Measurements from ENCODE around the gene CAMK2B. TPM values are rescaled to one million over a fixed set of nuclear protein-coding genes. Genes with fewer than 3 reads are reported as not detected.

The CAMK2B gene
- total RNA-seq, 5 donors from 2014 or later (not counting 1 experiment from before 2014, with no cell fraction given) = 0.35 TPM; not detected in 4

DNA sequence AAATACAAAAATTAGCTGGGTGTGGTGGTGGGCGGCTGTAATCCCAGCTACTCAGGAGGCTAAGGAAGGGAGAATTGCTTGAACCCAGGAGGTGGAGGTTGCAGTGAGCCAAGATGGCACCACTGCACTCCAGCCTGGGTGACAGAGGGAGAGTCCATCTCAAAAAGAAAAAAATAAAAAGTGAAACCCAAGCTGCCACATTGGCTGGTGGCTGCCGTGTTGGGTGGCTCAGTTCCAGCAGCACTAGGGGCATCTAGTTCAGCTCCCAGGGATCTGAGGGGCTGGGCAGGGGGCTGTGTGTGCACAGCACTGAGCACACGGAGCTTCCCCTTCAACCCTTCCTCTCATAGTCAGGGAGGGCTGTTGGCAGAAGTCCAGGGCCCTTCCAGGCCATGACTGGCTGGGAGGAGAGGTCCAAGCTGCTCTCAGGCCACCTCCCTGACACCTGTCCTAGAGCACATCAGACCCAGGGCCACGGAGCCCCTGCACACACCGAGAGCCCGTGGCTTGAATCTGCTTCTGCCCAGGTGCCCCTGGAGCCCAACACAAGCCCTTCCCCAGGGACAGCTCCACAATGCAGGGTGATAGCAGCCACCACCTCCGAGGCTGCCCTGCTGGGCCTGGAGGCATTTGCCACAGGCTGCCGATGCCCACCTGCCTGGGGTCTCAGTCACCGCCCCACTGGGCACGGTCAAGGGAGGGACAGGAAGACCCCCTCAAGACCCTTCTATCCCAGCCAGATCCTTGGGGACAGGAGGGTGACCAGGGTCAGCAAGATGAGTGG is 77.3 kb downstream of the CAMK2B start:
- no peaks in the 10 kb centered on the region for H3K4me1 Mint-ChIP-seq
- DNase-seq = no peak
- H3K27ac Mint-ChIP-seq = no peak overlapping the region
- H3K4me3 Mint-ChIP-seq = no peak overlapping the region
- CTCF ChIA-PET = no interaction called here
- no peaks in the 10 kb centered on the region for H3K9me3 Mint-ChIP-seq
- POLR2A ChIA-PET = no interaction called here
- H3K27me3 Mint-ChIP-seq = no peaks in the 10 kb centered on the region
- 88% methylated on average over 6 of the region's 10 CpGs for WGBS (ENCODE audit: insufficient coverage)
- H3K36me3 ChIP-seq (ENCODE audit: control insufficient read depth in 2 of 2, extremely low read depth in 1 of 2, insufficient read depth in 1 of 2, low read length in 1 of 2) = no peaks in the 10 kb centered on the region
- no peaks in the 10 kb centered on the region for H3K27me3 ChIP-seq (replicated peaks in 1 of 2; ENCODE audit: control insufficient read depth in 2 of 2, extremely low read depth in 1 of 2, insufficient read depth in 2 of 2, low read length in 1 of 2)
- H3K4me1 ChIP-seq (ENCODE audit: control insufficient read depth in 1 of 2, extremely low read depth in 1 of 2, insufficient read depth in 2 of 2, low read length in 2 of 2) = no peaks in the 10 kb centered on the region
- ATAC-seq (replicated peaks in 1 of 4) = no peak
- H3K4me3 ChIP-seq (ENCODE audit: control insufficient read depth in 1 of 2, extremely low read depth in 1 of 2, low read length in 1 of 2) = no peak overlapping the region
- no peak overlapping the region for H3K27ac ChIP-seq (ENCODE audit: low read length)
- no peaks in the 10 kb centered on the region for H3K9me3 ChIP-seq
- H3K36me3 Mint-ChIP-seq = no peaks in the 10 kb centered on the region

DNA sequence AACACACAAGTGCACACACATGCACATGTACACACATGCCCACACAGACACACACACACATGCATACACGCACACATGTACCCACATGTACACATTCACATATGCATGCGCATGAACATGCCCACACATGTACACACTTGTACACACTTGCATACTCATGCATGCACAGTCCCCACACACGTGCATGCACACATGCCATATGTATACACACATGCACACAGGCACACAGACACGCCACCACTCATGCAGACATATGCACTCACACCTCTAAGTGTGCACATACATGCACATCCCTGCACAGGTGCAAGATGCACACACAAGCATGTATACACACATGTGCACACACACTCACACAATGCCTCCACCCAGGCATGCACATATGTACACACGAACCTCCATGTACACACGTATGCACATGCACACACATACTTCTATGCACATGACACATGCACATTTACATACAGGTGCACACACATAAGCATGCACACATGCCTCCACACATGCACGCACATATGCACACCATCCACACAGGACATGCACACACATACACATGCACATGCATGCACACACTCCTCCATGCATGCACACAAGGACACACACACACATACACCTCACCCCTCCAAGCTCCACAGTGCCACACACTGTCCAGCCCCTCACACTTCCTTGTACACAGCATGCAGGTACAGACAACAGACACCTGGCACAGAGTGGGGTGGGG is 78.8 kb downstream of the CAMK2B start:
- H3K27ac ChIP-seq (ENCODE audit: low read length) = no peak overlapping the region
- Mint-ChIP-seq H3K9me3 (no peaks in the 10 kb centered on the region), H3K4me1 (no peaks in the 10 kb centered on the region), H3K27ac (no peak overlapping the region), H3K27me3 (no peaks in the 10 kb centered on the region), H3K4me3 (no peak overlapping the region), H3K36me3 (no peaks in the 10 kb centered on the region)
- no peaks in the 10 kb centered on the region for H3K9me3 ChIP-seq
- POLR2A ChIA-PET = no interaction called here
- DNase-seq (no peak), ATAC-seq (replicated peaks in 1 of 4) (no peak)
- peaks cover 0 to 1% of the 10 kb centered on the region in 2 experiments for H3K4me1 ChIP-seq (ENCODE audit: control insufficient read depth in 1 of 2, extremely low read depth in 1 of 2, insufficient read depth in 2 of 2, low read length in 2 of 2)
- H3K36me3 ChIP-seq (ENCODE audit: control insufficient read depth in 2 of 2, extremely low read depth in 1 of 2, insufficient read depth in 1 of 2, low read length in 1 of 2) = no peaks in the 10 kb centered on the region
- WGBS (ENCODE audit: insufficient coverage) = 87% methylated on average over 7 of the region's 7 CpGs
- no peak overlapping the region for H3K4me3 ChIP-seq (ENCODE audit: control insufficient read depth in 1 of 2, extremely low read depth in 1 of 2, low read length in 1 of 2)
- peaks cover 0 to 8% of the 10 kb centered on the region in 2 experiments for H3K27me3 ChIP-seq (replicated peaks in 1 of 2; ENCODE audit: control insufficient read depth in 2 of 2, extremely low read depth in 1 of 2, insufficient read depth in 2 of 2, low read length in 1 of 2)
- CTCF ChIA-PET = no interaction called here

DNA sequence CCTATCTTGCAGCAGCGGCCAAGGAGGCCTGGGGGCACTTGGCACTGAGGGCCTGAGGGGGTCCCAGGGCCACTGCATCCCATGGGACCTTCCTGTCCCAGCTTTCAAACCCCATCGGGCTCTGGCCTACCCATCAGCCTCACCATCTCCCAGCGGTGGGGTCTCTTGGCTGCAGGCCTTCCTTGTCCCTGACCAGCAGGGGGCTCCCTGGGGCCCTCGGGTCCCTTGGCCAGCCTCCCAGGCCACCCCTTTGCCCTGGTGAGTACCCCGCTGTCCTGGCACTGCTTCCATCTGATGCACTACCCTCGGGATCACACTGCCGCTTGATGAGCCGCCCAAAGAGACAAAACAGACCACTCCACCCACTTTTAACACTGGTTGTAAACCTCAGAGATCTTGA is 81.1 kb downstream of the CAMK2B start:
- no peak for ATAC-seq (replicated peaks in 1 of 4)
- Histone ChIP-seq H3K36me3 (ENCODE audit: control insufficient read depth in 2 of 2, extremely low read depth in 1 of 2, insufficient read depth in 1 of 2, low read length in 1 of 2) (no peaks in the 10 kb centered on the region), H3K27ac (ENCODE audit: low read length) (no peak overlapping the region), H3K27me3 (replicated peaks in 1 of 2; ENCODE audit: control insufficient read depth in 2 of 2, extremely low read depth in 1 of 2, insufficient read depth in 2 of 2, low read length in 1 of 2) (peaks cover 0 to 12% of the 10 kb centered on the region in 2 experiments), H3K4me3 (ENCODE audit: control insufficient read depth in 1 of 2, extremely low read depth in 1 of 2, low read length in 1 of 2) (no peak overlapping the region), H3K9me3 (no peaks in the 10 kb centered on the region), H3K4me1 (ENCODE audit: control insufficient read depth in 1 of 2, extremely low read depth in 1 of 2, insufficient read depth in 2 of 2, low read length in 2 of 2) (peaks cover 0 to 10% of the 10 kb centered on the region in 2 experiments)
- Mint-ChIP-seq H3K36me3 (no peaks in the 10 kb centered on the region), H3K4me3 (no peak overlapping the region), H3K27ac (no peak overlapping the region), H3K9me3 (no peaks in the 10 kb centered on the region), H3K27me3 (no peaks in the 10 kb centered on the region), H3K4me1 (peaks cover 0 to 6% (median 2%) of the 10 kb centered on the region in 3 donors)
- 62% methylated on average over 6 of the region's 8 CpGs for WGBS (ENCODE audit: insufficient coverage)
- CTCF ChIA-PET = no interaction called here
- peak in 12 of 35 experiments; percentile 5 to 36 (median 16) for DNase-seq
- POLR2A ChIA-PET = no interaction called here

DNA sequence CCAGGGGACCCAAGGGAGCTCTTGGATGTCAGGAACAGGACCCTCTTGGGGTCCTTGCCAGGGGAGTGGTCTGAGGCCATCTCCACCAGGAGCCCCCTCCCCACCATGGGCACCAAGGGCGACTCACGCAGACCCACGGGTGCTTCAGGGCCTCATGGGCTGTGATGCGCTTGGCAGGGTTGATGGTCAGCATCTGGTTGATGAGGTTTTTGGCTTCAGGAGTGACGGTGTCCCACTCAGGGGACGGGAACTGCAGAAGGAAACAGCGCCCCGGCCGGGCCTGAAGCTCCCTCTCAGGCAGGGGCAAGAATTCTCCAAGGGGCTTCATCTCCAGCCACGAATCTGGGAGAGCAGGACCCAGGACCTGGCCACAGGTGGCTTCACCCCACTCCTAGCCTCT is 83.3 kb downstream of the CAMK2B start:
- H3K27me3 ChIP-seq (replicated peaks in 1 of 2; ENCODE audit: control insufficient read depth in 2 of 2, extremely low read depth in 1 of 2, insufficient read depth in 2 of 2, low read length in 1 of 2) = peaks cover 0 to 12% of the 10 kb centered on the region in 2 experiments
- no peaks in the 10 kb centered on the region for H3K36me3 ChIP-seq (ENCODE audit: control insufficient read depth in 2 of 2, extremely low read depth in 1 of 2, insufficient read depth in 1 of 2, low read length in 1 of 2)
- no peaks in the 10 kb centered on the region for H3K9me3 ChIP-seq
- no peak overlapping the region for H3K4me3 ChIP-seq (ENCODE audit: control insufficient read depth in 1 of 2, extremely low read depth in 1 of 2, low read length in 1 of 2)
- Mint-ChIP-seq H3K4me1 (peaks cover 0 to 6% (median 2%) of the 10 kb centered on the region in 3 donors), H3K4me3 (no peak overlapping the region), H3K27me3 (no peaks in the 10 kb centered on the region), H3K36me3 (no peaks in the 10 kb centered on the region), H3K9me3 (no peaks in the 10 kb centered on the region), H3K27ac (no peak overlapping the region)
- DNase-seq (no peak), ATAC-seq (replicated peaks in 1 of 4) (no peak)
- WGBS (ENCODE audit: insufficient coverage) = 87% methylated on average over 7 of the region's 10 CpGs
- peaks cover 0 to 10% of the 10 kb centered on the region in 2 experiments for H3K4me1 ChIP-seq (ENCODE audit: control insufficient read depth in 1 of 2, extremely low read depth in 1 of 2, insufficient read depth in 2 of 2, low read length in 2 of 2)
- POLR2A ChIA-PET = no interaction called here
- H3K27ac ChIP-seq (ENCODE audit: low read length) = no peak overlapping the region
- CTCF ChIA-PET = interaction anchor here (0.6 to 2.7 kb wide), 5 partner anchors 13 to 427 kb away, joined by 3 to 12 read pairs (median 7); no protein-coding TSS in a partner anchor

DNA sequence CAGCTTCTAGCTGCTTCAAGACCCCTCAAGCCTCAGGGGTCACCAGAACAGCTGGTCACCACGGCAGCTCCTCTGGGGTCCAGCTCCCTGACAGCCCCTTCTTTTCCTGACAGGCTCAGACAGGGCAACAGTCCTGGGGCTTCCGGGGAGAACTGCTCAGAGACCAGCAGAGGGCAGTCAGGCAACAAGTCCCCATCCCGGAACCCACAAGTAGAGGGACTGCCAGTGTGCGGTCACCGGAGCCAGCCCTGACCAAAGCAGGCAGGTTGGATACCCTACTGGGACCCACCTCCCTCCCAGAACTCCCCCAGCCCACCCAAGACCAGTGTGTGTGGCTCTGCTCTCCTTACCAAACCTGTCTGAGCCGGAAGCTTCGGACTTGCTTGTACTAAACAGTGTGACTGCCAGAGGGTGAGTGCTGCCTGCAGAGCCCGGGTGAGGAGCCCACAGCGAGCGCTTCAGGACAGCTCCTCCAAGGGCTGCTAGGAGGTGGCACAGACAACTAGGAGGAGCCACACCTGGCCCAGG is 84.3 kb downstream of the CAMK2B start:
- WGBS (ENCODE audit: insufficient coverage) = 33% methylated on average over 10 of the region's 10 CpGs
- H3K4me3 ChIP-seq (ENCODE audit: control insufficient read depth in 1 of 2, extremely low read depth in 1 of 2, low read length in 1 of 2) = peak overlapping the region in 1 of 2 donors; percentile 21
- POLR2A ChIA-PET = interaction anchor here in 1 of 2 donors (0.7 kb wide), 2 partner anchors 8 to 80 kb away, joined by 3 read pairs; no protein-coding TSS in a partner anchor

DNA sequence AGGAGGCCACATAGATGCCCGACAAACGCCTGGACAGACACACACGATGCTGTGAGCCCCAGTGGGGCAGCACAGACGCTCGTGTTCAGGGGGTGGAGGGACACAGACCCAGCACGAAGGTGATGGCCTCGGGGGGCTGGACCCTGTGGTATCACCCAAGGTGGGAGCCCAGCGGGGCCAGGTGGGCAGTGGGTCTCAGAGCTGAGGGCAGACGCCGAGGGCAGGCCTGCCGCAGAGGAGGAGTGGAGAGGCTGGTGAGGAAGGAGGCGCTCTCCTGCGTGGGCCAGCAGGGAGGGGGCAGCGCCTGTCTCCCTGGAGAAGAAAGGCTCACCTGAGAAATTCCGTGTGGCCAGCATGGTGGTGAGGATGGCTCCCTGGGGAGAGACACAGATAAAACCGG is 85.0 kb downstream of the CAMK2B start:
- POLR2A ChIA-PET = no interaction called here
- CTCF ChIA-PET = interaction anchor here (0.6 to 2.7 kb wide), 4 partner anchors 235 to 324 kb away, joined by 3 to 12 read pairs (median 4); no protein-coding TSS in a partner anchor
- H3K9me3 Mint-ChIP-seq = no peaks in the 10 kb centered on the region

More for the DNA sequence above, 84.3 kb downstream of the CAMK2B start:
- H3K4me1 ChIP-seq (ENCODE audit: control insufficient read depth in 1 of 2, extremely low read depth in 1 of 2, insufficient read depth in 2 of 2, low read length in 2 of 2) = peaks cover 0 to 10% of the 10 kb centered on the region in 2 experiments
- no peaks in the 10 kb centered on the region for H3K36me3 ChIP-seq (ENCODE audit: control insufficient read depth in 2 of 2, extremely low read depth in 1 of 2, insufficient read depth in 1 of 2, low read length in 1 of 2)
- CTCF ChIA-PET = interaction anchor here (0.6 to 2.7 kb wide), 11 partner anchors 11 to 731 kb away, joined by 3 to 12 read pairs (median 6); no protein-coding TSS in a partner anchor
- no peak overlapping the region for H3K27ac Mint-ChIP-seq
- no peaks in the 10 kb centered on the region for H3K9me3 ChIP-seq
- no peaks in the 10 kb centered on the region for H3K36me3 Mint-ChIP-seq
- H3K4me1 Mint-ChIP-seq = peaks cover 0 to 6% (median 2%) of the 10 kb centered on the region in 3 donors
- DNase-seq (peak in 34 of 35 experiments; percentile 11 to 72 (median 45)), ATAC-seq (replicated peaks in 1 of 4) (peak; percentile 73 to 94 (median 84))
- H3K27ac ChIP-seq (ENCODE audit: low read length) = no peak overlapping the region
- H3K4me3 Mint-ChIP-seq = peak overlapping the region in 2 of 3 donors; percentile 39 to 45
- H3K27me3 Mint-ChIP-seq = no peaks in the 10 kb centered on the region
- peaks cover 0 to 15% of the 10 kb centered on the region in 2 experiments for H3K27me3 ChIP-seq (replicated peaks in 1 of 2; ENCODE audit: control insufficient read depth in 2 of 2, extremely low read depth in 1 of 2, insufficient read depth in 2 of 2, low read length in 1 of 2)
- H3K9me3 Mint-ChIP-seq = no peaks in the 10 kb centered on the region

More for the DNA sequence above, 85.0 kb downstream of the CAMK2B start:
- Histone ChIP-seq H3K27me3 (replicated peaks in 1 of 2; ENCODE audit: control insufficient read depth in 2 of 2, extremely low read depth in 1 of 2, insufficient read depth in 2 of 2, low read length in 1 of 2) (peaks cover 0 to 18% of the 10 kb centered on the region in 2 experiments), H3K4me1 (ENCODE audit: control insufficient read depth in 1 of 2, extremely low read depth in 1 of 2, insufficient read depth in 2 of 2, low read length in 2 of 2) (peaks cover 0 to 10% of the 10 kb centered on the region in 2 experiments), H3K4me3 (ENCODE audit: control insufficient read depth in 1 of 2, extremely low read depth in 1 of 2, low read length in 1 of 2) (no peak overlapping the region), H3K9me3 (no peaks in the 10 kb centered on the region), H3K27ac (ENCODE audit: low read length) (no peak overlapping the region), H3K36me3 (ENCODE audit: control insufficient read depth in 2 of 2, extremely low read depth in 1 of 2, insufficient read depth in 1 of 2, low read length in 1 of 2) (no peaks in the 10 kb centered on the region)
- Mint-ChIP-seq H3K36me3 (no peaks in the 10 kb centered on the region), H3K4me1 (peaks cover 0 to 6% (median 2%) of the 10 kb centered on the region in 3 donors), H3K27ac (no peak overlapping the region), H3K27me3 (no peaks in the 10 kb centered on the region), H3K4me3 (no peak overlapping the region)
- WGBS (ENCODE audit: insufficient coverage) = 80% methylated on average over 15 of the region's 16 CpGs
- DNase-seq = no peak
- no peak for ATAC-seq (replicated peaks in 1 of 4)
